GM03348 (cell line): Measurements from ENCODE around the gene ZNF70.

Experiments used
- DNase-seq: peaks from one replicate; pipeline ENCODE4 v3.0.0; 2012; ENCODE audit warnings: low spot score

The ZNF70 gene

DNA sequence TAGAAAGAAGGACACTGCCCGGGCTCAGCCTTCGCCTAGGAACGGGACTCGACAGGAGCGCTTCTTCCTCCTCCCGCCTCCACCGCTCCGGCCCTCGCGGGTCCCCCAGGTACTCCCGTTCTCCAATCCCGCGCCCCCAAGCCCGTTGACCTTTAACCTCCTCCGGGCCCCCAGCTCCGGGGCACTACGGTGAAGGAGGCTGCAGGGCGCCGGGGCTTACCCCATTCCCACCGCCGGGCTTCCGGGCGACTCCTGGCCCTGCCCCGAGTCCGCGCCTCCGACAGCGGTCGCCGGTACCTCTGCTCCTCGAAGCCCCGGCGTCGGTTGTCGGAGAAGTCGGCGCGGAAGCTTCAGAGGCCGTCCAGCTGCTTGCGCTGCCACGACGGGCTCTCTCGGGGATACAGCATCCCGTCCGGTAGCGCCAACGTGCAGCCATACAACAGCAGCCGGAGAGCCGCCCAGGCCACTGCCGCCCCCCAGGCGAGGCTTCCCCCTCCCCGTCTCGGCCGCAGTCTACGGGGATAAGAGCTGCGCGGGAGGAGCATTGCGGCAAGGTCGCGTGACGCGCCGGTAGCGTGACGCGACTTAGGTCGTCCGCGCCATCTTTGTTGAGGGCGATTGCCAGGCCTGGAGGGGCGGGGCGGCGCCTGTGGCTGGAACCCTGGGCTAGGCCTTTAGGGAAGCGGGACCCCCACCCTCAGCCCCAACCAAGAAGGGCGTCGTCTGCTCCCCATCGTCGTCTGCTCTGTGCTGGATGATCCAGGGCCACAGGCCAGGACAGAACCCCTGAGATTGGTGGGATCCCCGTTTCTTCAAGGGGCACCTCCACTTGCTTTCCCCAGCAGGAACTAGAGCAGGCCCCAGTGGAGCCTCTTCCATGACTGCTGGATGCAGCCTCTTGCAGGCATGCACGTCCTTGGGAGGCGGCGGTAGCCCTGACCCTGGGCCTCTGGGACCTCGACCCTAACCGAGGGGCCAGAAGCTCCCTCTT lies 33.8 kb downstream of the ZNF70 start:
- peak; percentile 95 for DNase-seq

DNA sequence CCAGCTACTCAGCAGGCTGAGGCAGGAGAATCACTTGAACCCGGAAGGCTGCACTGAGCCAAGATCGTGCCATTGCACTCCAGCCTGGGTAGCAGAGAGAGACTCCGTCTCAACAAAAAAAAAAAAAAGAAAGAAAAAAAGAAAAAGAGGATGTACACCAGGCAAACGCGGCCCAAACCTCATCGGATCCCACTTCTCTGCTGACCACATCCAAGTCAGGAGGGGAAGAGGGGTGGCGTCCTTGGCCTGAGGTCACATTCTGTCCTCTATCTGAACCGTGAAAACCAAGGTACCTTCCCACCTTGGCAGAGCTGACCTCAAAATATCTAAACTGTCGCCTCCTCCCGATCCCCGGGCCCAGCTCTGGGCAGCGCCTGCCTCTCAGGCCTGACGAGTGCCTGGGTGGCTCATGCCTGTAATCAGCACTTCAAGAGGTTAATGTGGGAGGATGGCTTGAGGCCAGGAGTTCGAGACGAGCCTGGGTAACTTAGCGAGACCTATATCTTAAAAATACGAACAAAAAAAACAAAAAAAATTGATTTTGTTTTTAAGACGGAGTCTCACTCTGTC lies 35.0 kb downstream of the ZNF70 start:
- DNase-seq = no peak

DNA sequence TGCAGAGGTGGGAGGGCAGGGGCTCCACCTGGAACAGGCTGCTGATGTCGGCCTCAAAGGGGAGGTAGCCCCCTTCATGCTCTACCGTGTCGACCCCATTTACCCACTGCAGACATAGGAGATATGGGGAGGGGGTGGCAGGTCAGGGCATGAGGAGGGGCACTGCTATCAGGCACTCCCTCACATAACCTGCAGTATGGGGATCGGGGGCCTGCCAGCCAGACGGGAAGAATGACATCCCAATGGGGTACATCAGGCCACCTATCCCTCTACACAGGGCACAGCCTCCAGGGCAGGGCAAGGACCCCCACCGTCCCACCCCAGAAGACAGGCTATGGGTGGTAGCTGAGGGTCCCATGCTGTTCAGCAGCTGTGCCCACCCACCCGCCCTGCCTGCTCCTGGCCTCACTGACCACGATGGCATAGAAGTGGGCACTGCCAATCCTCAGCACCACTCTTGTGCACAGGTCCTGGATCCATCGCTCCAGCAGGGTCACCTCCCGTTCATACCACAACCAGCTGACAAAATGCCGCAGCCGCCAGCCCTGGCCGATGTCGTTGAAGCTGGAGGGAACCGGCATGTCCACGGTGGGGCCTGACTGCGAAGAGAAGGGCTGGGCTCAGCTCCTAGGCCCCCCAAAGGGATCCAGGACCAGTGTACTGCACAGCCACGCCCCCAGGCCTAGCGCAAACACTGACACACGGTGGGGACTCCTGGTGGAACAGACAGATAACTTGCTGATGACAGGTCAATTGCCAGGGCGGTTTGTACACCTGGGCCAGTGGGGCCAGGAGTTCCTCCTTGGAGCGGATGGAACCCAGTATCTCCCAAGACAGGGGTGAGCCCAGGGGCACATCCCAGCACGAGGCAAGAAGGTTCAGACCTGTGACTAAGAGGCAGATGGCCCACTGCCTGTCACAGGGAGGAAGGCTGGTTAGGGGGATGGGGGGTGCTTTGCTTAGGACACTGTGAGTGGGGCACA lies 36.0 kb downstream of the ZNF70 start:
- DNase-seq = no peak

DNA sequence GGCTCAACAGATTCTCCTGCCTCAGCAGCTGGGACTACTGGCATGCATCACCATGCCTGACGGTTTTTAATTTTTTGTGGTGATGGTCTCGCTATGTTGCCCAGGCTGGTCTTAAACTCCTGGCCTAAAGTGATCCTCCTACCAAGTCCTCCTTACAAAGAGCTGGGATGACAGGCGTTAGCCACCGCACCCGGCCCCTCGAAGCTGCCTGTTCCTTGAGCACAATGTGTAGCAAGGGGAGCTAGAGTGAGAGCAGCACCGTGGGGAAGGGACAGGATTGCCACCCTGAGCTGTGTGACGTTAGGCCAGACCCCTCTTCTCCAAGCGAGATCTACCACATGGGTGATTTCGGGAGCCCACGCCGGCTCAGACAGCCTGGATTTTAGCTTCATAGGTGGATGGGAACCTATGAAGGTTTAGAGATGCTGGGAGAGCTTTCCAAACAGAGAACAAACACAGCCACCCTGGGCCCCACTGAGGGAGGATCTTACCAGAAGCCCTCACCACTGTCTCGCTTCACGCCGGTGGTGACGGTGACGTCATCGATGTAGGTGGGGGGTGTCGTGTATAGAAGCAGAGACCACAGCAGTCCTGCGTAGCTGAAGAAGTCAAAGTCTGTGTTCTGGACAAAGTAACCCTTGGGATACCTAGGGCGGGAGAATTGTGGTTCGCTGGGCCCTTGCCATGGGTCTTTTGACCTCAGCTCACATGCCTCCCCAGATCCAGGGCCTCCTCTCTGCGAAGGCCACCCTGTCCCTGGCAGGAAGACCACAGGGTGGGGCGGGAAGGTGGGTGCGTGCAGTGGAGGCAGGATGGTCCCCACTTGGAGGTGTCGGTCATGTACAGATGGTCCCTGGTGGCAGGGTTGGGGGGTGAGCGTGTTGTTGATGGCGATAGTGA lies 37.0 kb downstream of the ZNF70 start:
- DNase-seq = no peak

DNA sequence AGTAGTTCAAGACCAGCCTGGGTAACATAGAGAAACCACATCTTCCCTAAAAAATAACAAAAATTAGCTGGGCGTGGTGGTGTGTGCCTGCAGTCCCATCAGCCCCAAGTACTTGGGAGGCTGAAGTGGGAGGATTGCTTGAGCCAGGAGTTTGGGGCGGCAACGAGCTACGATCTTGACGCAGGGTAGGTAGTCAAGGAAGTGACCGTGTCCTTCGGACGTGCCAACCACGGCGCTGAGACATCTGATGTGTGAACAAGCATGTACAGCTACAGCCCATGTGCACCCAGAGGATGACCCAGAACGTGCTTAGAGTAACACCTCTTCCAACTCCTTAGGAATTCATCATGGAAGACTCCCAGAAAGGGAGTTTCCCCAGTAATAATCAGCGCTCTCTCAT lies 38.7 kb downstream of the ZNF70 start:
- no peak for DNase-seq

DNA sequence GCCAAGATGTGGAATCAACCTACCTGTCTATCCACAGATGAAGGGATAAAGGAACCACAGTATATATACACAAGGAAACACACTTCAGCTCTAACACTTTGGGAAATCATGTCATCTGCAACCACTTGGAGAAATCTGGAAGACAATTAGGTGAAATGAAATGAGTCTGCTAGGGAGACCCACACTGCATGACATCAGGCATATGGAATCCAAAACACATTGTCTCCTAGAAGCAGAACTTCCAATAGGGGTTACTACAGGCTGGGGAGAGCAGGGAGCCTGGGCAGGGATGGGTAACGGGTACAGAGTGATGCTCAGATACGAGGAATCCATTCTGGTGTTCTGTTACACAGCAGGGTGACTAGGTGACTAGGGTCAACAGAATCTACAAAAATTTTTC lies 41.8 kb downstream of the ZNF70 start:
- peak; percentile 73 for DNase-seq

DNA sequence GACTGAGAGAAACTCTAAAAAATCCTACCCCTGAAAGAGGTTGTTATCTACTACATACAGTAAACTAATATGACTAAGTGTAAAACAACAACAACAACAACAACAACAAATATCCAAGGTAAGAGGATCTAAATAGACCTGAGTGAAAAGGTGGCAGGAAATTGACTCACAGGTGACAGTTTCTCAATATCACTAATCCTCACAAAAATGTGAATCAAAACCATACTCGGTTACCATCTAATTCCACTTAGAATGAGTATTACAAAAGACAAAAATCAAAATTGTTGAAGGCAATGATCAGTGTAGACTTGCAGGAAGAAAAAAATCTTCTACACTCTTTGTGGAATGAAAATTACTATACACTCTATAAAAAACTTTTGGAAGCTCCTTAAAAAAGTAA lies 42.6 kb downstream of the ZNF70 start:
- DNase-seq = no peak

DNA sequence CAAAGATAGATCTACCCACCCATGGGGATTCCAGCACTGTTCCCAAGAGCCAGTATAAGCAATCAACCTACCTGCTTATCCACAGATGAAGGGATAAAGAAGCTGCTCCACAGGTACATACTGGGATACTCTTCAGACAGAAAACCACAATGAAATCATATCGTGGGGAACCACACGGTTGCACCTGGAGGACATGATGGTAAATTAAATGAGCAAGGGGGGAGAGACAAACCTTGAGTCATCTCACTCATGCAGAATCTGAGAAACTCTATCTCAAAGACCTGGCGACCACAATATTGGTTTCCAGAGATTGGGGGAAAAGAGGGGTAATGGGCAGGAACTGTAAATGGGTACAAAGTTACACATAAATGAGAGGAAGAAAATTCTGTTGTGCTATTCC lies 45.6 kb downstream of the ZNF70 start:
- no peak for DNase-seq

DNA sequence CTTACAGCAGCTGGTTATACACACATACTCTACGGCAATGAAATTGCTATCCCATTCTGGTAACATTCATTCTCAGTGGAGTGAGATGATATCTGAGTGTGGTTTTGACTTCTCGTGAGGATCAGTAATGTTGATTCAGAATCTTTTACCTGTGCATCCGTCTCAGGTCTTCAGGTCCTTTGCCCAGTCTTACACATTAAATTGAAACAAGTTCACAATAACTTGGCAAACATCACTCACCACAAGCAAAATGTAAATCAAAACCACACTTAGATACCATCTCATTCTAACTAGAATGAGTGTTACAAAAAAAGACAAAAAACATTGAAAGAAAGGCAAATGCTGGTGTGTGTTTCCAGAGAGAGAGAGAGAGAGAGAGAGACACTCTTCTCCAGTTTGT lies 46.1 kb downstream of the ZNF70 start:
- no peak for DNase-seq

DNA sequence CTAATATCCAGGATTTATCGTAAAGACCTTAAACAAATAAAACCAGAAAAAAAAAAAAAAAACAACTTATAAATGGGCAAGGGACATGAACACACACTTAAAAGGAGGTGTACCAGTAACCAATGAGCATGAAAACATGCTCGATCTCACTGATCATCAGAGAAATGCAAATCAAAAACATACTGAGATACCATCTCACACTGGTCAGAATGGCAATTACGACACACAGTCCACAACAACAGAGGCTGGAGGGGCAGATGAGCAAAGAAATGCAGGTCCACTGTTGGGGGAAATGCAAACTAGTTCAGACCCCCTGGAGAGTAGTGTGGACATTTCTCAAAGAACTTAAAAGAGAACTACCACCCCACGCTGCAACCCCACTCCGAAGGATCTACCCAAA lies 46.9 kb downstream of the ZNF70 start:
- DNase-seq = no peak

DNA sequence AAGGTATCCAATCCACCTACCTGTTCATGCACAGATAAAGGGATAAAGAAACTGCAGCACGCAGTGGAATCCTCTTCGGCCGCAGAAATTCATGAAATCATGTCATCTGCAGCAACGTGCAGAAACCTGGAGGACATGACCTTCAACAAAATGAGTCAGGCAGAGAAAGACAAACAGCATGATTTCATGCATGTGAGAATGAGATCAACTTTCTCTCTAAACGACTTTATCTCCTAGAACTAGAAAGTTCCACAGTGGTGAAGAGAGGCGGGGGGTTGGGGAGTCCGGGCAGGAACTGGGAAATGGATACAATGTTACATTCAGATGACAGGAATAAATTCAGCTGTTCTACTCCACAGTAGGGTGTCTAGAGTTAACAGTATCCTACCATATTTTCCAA lies 50.2 kb downstream of the ZNF70 start:
- no peak for DNase-seq

DNA sequence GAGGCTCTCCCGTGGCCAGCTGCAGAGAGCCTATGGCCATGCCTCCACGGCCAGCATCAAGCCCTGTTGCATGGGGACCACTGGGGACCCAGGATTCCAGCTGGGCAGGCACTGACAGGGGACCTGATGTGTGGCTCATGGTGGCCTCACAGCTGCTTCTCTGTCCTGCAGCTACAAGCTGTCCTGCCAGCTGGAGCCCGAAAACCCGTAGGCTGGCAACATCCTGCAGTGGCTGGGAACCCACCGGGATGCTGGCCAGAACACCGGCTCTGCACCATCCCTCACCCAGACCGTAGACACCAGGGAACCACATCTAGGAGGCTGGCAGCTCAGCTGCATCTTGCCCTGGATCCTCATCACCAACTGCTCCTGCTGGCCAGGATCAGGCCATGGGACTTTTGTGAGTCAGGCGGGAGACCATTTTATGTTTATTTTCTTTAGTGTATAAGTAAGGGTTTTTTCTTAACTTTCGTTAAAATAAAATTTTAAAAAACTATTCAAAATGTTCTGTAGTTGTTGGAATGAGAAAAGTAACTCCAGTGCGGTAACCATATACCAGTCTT lies 52.2 kb downstream of the ZNF70 start:
- no peak for DNase-seq

DNA sequence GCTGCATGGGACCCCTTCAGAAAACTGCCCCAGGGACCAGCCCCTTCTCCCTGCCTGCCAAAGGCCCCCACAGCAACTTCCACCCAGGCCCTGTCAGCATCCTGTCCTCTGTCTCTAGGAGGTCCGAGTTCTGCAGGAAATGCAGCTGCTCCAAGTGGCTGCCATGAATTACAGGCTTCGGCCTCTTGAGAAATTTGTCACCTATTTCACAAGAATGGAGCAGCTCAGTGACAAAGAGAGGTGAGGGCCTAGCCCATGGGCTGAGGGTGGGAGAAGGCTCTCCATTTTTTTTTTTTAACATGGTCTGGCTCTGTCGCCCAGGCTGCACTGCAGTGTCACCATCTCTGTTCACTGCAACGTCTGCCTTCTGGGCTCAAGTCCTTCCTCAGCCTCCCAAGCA lies 52.8 kb downstream of the ZNF70 start:
- DNase-seq = no peak

DNA sequence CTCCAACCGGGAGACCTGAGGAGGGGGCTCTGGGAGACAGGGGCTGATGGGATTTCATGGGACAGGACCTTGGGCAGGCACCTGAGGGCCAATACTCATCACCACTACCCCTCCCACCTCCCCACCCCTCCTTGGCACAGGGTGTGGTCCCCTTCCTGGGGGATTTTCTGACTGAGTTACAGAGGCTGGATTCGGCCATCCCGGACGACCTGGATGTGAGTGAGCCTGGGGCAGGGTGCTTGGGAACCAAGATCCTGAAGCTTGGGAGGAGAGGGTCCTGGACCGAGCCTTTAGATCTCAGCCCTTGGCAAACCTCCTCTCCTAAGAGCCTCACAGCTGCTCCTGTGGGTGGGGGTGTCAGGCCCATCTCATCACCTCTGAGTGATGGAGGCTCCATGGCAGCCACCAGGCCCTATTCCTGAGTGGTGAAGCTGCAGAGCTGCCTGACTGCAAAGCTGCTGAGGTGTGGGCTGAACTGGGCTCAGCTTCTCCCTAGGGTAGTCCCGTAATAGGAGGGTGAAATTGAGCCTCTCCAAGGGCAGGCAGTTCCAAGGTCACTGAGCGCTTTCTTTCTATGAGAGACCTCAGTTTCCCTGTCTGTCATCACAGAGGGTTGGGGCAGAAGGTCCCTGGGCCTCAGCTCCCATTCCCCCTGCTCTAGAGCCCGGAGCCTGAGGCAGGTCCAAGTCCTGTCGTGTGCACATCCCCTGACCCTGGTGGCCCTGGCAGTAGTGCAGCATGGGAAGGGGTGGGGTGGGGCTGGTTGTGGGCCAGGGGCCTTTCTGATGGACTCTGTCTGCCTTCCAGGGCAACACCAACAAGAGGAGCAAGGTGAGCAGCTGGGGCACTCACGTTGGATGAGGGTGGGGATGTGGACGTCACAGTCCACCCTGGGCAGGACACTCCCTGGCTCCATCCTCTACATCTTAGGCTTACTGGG lies 53.6 kb downstream of the ZNF70 start:
- DNase-seq = no peak

DNA sequence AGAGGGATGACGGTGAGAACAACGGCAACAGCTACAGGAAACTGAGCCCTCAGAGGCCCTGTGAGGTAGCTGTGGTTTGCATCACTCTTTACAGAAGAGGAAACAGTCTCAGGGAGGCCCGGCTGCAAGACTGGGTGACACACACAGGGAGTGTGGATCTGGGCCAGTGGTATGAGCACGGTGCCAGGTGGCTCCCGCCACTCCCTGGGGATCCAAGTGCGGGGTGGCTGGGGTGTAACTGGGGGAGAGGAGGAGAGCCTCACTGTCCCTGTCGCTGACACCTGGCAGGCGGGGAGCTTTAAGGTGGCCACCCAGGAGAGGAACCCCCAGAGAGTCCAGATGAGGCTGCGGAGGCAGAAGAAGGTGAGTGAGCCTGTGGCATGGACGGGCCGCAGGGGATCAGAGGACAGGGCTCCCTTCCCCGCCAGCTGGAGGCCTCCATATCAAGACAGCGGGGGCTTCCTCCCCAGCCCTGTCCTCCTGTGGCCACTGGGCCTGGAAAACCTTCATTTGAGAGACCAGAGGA lies 54.5 kb downstream of the ZNF70 start:
- DNase-seq = no peak

DNA sequence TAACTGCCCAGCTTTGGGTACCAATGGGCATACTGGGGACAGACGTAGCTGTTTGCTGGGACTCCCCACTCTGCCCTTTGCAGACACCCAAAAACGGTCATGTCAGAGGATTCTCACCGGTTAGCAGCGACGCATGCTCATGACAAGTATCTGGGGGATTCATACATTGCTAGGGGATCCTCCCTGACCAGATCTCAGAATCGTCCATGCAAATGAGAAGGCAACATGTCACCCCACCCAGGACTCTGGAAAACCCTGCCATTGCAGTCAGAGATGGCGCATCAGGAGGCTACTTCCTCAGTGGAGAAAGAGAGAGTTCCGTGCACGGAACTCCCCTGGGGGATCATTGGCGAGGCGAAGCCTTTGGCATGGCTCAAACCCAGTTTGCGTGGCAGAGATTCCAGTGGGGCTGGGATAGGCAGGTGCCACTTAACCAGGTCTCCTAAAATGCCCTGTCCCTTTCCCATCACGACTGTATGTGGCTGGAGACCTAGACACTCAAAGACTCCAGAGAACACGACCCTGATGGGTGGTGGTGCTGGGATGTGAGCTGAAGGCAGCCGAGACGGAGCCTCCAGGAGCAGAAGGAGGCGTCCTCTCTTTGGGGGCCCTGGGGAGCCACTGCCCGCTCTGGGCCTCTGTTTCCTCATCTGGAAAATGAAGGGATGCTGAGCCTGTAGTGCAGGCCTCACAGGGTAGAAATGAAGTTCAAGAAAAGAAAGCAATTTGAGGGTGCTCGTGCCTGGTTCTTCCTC lies 55.2 kb downstream of the ZNF70 start:
- no peak for DNase-seq

DNA sequence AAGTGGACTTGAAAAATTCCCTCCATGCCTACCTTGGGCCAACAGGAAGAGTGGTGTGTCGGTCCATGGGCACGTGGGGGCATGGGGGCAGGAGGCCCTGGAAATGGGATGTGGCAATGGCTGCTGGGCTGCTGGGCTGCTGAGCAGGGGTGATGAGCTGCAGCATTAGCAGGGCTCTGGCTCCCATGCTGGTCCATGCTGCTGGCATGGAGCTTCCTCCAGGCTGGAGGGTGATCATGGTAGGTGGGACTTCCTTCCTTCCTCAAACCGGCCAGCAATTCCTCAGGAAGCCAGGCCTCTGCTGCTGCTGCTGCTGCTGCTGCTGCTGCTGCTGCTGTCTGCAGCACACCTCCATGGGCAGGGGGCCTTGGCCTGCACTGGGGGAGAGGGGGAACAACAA lies 55.8 kb downstream of the ZNF70 start:
- DNase-seq = no peak

DNA sequence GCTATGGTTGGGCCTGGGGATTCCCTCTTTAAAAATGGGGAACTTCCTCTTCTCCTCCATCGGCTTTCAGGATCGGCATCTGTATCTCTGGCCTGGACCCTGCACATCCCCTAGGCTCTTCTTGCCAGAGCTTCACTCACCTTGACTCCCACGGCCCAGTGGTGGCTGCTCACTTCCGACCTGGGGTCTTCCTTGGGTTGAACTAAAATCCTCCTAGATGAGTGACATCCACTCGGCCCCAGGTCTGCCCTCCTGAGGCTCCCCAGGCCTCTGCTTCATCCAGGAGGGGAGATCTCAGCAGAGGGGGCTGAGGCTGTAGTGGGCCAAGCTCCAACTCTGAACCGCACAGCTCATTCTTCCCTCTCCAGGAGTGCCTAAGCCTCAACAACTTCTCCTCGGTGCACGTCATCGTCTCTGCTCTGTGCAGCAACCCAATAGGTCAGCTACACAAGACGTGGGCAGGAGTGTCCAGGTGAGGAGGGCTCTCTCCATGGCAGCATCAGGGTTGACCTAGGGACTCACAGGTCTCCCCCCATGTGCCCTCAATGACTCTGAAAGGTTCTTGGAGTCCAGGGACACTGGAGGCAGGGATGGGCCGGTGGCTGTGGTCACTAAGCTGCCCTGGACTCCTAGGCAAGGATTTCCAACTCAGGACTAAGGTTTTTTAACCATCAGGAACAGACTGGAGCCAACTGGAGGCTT lies 56.8 kb downstream of the ZNF70 start:
- DNase-seq = no peak
